ENCODE measurements around the gene SEMA3F. TPM values are rescaled to one million over a fixed set of nuclear protein-coding genes. Genes with fewer than 3 reads are reported as not detected.

The SEMA3F gene
- total and polyA plus RNA-seq, 4 donors, result 0.60 to 4.8 (median 2.1) TPM

GRCh38 chr3:50187750-50188149 lies 32.6 kb downstream of the SEMA3F start:
- WGBS, result 86% methylated on average over 19 of the region's 19 CpGs
- no peaks in the 10 kb centered on the region for H3K27me3 ChIP-seq (ENCODE audit: control insufficient read depth in 4 of 4, insufficient read depth in 4 of 4, low read length in 3 of 4)
- H3K9ac ChIP-seq (ENCODE audit: low read depth in 1 of 2, low read length in 2 of 2), result no peak overlapping the region
- H3K27ac ChIP-seq (ENCODE audit: low read depth in 1 of 2, low read length in 2 of 2), result no peak overlapping the region
- DNase-seq (ENCODE audit: low spot score), result no peak
- H3K4me1 ChIP-seq (ENCODE audit: control insufficient read depth in 4 of 4, insufficient read depth in 4 of 4, low read length in 3 of 4), result peaks cover 2 to 41% (median 25%) of the 10 kb centered on the region in 4 donors
- no peak overlapping the region for H3K4me3 ChIP-seq (ENCODE audit: low read depth in 1 of 3, low read length in 3 of 3)
- TF ChIP-seq EGR1 (IDR thresholded peaks at IDR 0.05; ENCODE audit: low read depth in 2 of 2) (no peak), REST (IDR thresholded peaks at IDR 0.05) (no peak), FOXA1 (IDR thresholded peaks at IDR 0.05) (no peak), NR2F2 (IDR thresholded peaks at IDR 0.05) (no peak), RXRA (IDR thresholded peaks at IDR 0.05) (no peak), CTCF (IDR thresholded peaks at IDR 0.05; ENCODE audit: low read depth, low read length, missing input control) (no peak), JUND (IDR thresholded peaks at IDR 0.05) (no peak), ZBTB33 (IDR thresholded peaks at IDR 0.05) (no peak), FOXA2 (IDR thresholded peaks at IDR 0.05) (no peak), GABPA (IDR thresholded peaks at IDR 0.05 in 1 of 2, conservative IDR thresholded peaks at IDR 0.05 in 1 of 2) (no peak), HNF4A (conservative IDR thresholded peaks at IDR 0.05) (no peak), TAF1 (conservative IDR thresholded peaks at IDR 0.05) (no peak), ATF3 (IDR thresholded peaks at IDR 0.05) (no peak), YY1 (IDR thresholded peaks at IDR 0.05) (no peak), MAX (IDR thresholded peaks at IDR 0.05) (no peak), HNF4G (IDR thresholded peaks at IDR 0.05) (no peak)
- H3K36me3 ChIP-seq (ENCODE audit: control insufficient read depth in 4 of 4, insufficient read depth in 3 of 4, low read depth in 1 of 4, low read length in 3 of 4), result no peaks in the 10 kb centered on the region
- no peaks in the 10 kb centered on the region for H3K9me3 ChIP-seq (ENCODE audit: control insufficient read depth in 4 of 4, low read length in 3 of 4)

GRCh38 chr3:50189274-50189673 lies 34.1 kb downstream of the SEMA3F start:
- Histone ChIP-seq H3K4me1 (ENCODE audit: control insufficient read depth in 4 of 4, insufficient read depth in 4 of 4, low read length in 3 of 4) (peaks cover 14 to 51% (median 34%) of the 10 kb centered on the region in 4 donors), H3K9ac (ENCODE audit: low read depth in 1 of 2, low read length in 2 of 2) (no peak overlapping the region), H3K4me3 (ENCODE audit: low read depth in 1 of 3, low read length in 3 of 3) (no peak overlapping the region), H3K27ac (ENCODE audit: low read depth in 1 of 2, low read length in 2 of 2) (no peak overlapping the region), H3K27me3 (ENCODE audit: control insufficient read depth in 4 of 4, insufficient read depth in 4 of 4, low read length in 3 of 4) (no peaks in the 10 kb centered on the region), H3K36me3 (ENCODE audit: control insufficient read depth in 4 of 4, insufficient read depth in 3 of 4, low read depth in 1 of 4, low read length in 3 of 4) (no peaks in the 10 kb centered on the region), H3K9me3 (ENCODE audit: control insufficient read depth in 4 of 4, low read length in 3 of 4) (no peaks in the 10 kb centered on the region)
- 11% methylated on average over 5 of the region's 5 CpGs for WGBS
- DNase-seq (ENCODE audit: low spot score), result no peak
- no peak for TF ChIP-seq HNF4G (IDR thresholded peaks at IDR 0.05)
- no peak for TF ChIP-seq NR2F2 (IDR thresholded peaks at IDR 0.05)
- TF ChIP-seq CTCF (IDR thresholded peaks at IDR 0.05; ENCODE audit: low read depth, low read length, missing input control), result peak; percentile 87
- TF ChIP-seq EGR1 (IDR thresholded peaks at IDR 0.05; ENCODE audit: low read depth in 2 of 2), result peak in 1 of 2 donors; percentile 32
- no peak for TF ChIP-seq GABPA (IDR thresholded peaks at IDR 0.05 in 1 of 2, conservative IDR thresholded peaks at IDR 0.05 in 1 of 2)
- TF ChIP-seq SP1 (IDR thresholded peaks at IDR 0.05), result no peak
- TF ChIP-seq RAD21 (IDR thresholded peaks at IDR 0.05), result peak; percentile 96 to 97
- TF ChIP-seq FOXA2 (IDR thresholded peaks at IDR 0.05), result no peak
- peak in 1 of 2 donors; percentile 14 for TF ChIP-seq HNF4A (conservative IDR thresholded peaks at IDR 0.05)
- TF ChIP-seq MAX (IDR thresholded peaks at IDR 0.05), result no peak
- no peak for TF ChIP-seq ATF3 (IDR thresholded peaks at IDR 0.05)
- TF ChIP-seq TAF1 (conservative IDR thresholded peaks at IDR 0.05), result no peak

Data from liver (tissue), 9 donors.